HG03457 (cell line): Measurements from ENCODE around the gene KIF5A.
"Not testable (repeated sequence)": the region's sequence is repeated elsewhere in the genome, so short reads cannot be mapped to it uniquely, and the experiment has no call there.

Experiments
- ATAC-seq: cut with Tn5 transposase; IDR thresholded peaks from one replicate; pipeline ENCODE4 v1.9.1; 2021; ENCODE audit warnings: moderate number of reproducible peaks; ENCODE audit not compliant: unreplicated experiment

KIF5A gene

GRCh38 chr12:57581802-57582201 lies 32.0 kb downstream of the KIF5A start:
- no peak for ATAC-seq

- no peak for ATAC-seq
These were observed 32.6 kb downstream of the KIF5A start for GRCh38 chr12:57582440-57582839.

GRCh38 chr12:57583008-57583831 lies 33.4 kb downstream of the KIF5A start:
- peak; percentile 91 for ATAC-seq

DNA sequence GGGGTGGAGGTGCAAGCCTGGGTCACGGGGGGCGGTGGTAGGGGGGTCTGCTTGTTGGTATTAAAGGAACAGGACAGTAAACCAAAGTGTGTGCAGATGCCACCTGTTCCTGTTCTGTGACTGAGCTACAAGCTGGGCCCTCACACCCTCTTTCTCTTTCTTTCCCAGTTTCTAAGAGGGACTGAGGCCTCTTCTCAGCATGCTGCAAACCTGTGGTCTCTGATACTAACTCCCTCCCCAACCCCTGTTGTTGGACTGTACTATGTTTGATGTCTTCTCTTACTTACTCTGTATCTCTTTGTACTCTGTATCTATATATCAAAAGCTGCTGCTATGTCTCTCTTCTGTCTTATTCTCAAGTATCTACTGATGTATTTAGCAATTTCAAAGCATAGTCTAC lies 34.2 kb downstream of the KIF5A start:
- no peak for ATAC-seq

GRCh38 chr12:57584690-57585089 lies 34.8 kb downstream of the KIF5A start:
- no peak for ATAC-seq

DNA sequence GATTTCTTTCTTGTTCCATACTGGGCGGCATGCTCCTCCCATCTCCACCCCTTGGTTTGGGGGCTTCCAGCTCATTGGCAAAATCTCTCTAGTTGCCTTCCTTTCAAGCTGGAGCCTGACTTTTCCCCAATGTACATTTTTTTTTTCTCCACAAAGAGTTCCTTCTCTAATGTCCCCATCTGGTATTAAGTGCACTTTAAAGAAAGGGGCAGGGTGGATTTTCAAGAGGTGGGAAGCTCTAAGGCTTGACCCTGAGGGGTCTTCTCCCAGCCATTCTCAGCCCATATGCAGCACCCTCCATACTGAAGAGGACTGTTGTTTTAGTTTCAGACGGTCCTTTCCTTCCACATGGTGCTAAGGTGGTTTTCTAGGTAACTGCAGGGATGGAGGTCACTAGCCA lies 35.3 kb downstream of the KIF5A start:
- ATAC-seq, result no peak

GRCh38 chr12:57586128-57586527 lies 36.3 kb downstream of the KIF5A start:
- no peak for ATAC-seq

DNA sequence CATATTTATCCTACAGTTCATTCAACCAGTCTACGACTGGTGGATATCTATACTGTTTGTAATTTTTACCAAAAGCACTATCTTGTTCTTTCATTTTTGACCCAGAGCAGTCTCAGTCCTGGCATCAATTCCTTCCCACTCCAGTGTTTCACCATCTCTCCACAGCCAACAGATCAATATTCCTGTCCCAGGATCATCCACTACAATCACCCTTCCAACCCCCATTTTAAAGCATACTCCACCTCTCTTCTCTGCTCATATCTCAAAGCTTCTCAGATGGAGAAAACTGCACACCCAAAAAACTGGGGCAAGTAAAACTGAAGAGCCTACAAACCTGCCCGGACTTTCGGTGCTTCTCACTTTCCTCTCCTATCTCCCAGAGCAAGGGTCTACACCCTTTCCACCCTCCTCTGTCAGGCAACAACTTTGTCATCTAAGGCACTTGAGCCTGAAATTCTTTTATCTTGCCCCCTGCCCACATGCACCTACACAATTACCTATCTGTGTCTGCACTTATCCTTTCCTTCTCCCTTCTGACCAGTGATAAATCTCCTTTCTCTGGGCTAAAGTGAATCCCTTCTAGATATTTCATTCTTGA lies 37.1 kb downstream of the KIF5A start:
- no peak for ATAC-seq

DNA sequence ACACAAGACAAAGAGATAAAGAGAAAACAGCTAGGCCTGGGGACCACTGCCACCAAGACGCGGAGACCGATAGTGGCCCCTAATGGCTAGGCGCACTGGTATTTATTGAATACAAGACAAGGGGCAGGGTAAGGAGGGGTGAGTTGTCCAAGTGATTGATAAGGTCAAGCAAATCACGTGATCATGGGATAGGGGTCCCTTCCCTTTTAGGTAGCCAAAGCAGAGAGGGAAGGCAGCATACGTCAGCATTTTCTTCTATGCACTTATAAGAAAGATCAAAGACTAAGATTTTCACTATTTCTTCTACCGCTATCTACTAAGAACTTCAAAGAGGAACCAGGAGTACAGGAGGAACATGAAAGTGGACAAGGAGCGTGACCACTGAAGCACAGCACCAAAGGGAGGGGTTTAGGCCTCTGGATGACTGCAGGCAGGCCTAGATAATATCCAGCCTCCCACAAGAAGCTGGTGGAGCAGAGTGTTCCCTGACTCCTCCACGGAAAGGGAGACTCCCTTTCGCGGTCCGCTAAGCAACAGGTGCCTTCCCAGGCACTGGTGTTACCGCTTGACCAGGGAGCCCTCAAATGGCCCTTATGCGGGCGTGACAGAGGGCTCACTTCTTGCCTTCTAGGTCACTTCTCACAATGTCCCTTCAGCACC lies 39.2 kb downstream of the KIF5A start:
- ATAC-seq, result not testable (repeated sequence)

- no peak for ATAC-seq
These were observed 40.6 kb downstream of the KIF5A start for GRCh38 chr12:57590479-57590863.

DNA sequence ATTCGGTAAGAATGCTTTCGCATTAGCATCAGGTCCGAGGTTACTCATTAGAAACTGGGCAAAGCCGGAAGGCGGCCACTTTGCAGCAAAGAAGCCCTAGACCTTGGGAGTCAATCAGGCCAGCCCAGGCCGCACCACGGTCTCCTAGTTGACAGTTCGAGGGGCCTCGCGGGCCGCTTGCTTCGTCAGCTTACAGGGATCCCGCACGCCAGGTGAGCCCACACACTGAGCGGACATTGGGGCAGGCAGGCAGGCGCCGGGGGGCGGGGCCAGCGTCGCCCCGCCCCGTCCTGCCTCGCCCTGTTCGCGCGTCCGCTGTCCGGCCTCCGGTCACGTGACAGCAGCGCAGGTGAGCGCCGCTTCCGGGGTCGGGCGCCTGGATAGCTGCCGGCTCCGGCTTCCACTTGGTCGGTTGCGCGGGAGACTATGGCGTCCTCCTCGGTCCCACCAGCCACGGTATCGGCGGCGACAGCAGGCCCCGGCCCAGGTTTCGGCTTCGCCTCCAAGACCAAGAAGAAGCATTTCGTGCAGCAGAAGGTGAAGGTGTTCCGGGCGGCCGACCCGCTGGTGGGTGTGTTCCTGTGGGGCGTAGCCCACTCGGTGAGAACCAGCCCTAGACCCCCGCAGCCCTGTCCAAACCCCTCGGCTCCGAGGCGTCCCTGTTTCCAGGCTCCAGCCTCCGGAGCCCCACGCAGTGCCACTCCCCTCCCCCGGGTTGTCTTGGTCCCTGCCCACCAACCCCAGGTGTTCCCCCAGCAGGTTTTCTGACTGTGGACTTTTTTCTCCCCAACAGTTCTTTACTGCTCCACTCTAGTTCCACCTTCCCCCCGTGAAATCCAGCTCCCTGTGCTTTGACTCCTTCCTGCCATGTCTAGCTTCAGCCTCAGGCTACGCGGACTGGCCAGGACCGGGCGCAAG lies 41.3 kb downstream of the KIF5A start, which contains the start of gene PIP4K2C:
Gene PIP4K2C, plus strand, starts transcription at position 329 of the 918 bp plus-strand sequence. Its CDS starts 98 bp downstream, at position 427.
- peak; percentile 75 for ATAC-seq

DNA sequence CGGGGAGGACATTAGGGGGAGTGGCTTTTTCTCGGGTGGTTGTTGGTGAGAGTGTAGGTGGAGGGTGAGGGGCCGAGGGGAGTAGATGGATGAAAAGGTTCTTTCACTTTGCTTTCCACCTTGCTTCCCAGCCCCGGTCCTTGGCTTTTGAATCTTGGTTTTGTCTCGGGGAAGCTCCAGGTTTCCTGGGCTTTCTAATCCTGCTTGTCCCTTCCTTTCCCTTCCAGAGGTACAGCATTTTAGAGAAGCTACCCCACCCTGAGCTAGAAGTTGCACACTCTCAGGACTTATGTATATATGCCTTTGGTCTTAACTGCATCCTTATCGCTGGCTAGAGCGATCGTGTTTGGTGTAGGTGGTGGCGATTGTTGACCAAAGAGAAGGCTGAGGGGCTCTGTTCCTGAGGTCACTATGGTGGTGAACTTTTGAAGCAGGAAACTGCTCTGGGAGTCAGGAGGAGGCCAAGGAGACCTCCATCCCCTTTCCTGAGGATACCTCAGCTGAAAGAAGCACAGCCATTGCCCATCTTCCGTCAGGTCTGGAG lies 42.0 kb downstream of the KIF5A start:
- ATAC-seq, result no peak

DNA sequence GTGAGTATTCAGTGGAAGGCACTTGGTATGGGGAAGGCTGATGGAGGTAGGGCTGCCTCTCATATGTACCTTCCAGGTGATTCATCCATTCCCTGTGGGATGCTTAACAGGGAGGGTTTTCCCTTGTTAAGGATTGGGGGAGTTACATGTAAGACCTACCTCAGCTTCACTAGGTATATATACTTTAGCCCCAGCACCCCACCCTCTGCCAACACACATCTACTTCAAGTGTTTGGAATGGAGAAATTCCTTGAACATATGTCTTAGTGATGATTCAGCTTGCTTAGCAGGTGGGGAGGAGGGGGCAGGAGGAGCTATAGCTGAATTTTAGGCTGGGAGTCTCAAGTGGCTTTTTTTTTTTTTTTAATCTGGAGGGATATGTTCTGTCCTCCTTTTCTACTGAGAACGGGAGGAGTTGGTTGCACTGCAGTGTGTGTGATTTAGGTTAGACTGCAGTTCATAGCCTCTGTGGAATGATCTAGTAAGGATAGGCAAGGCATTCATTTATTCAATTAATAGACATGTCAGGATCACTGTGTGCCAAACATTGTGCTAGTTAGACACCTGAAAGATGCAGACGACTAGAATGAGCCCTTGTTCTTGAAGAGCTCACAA lies 42.8 kb downstream of the KIF5A start:
- ATAC-seq, result no peak

DNA sequence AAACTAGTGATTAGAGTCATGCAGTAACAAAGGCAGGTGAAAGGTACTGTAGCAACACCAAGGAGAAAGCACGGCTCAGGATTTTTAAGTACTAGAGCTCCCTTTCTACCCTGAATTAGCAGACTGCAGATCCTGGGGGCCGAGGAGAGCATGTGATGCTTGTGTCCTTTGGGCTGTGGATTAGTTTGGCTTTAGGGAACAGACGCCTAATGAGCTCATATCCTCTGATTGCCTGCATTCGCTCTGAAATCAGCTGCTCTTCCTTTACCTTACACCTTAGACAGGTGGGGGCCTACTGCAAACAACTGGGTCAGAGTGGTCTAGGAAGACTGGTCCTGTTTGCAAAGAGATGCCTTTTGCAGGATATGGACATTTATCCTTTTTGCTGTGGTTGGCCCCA lies 43.3 kb downstream of the KIF5A start:
- no peak for ATAC-seq

- no peak for ATAC-seq
These were observed 50.6 kb downstream of the KIF5A start for GRCh38 chr12:57600395-57600794.

DNA sequence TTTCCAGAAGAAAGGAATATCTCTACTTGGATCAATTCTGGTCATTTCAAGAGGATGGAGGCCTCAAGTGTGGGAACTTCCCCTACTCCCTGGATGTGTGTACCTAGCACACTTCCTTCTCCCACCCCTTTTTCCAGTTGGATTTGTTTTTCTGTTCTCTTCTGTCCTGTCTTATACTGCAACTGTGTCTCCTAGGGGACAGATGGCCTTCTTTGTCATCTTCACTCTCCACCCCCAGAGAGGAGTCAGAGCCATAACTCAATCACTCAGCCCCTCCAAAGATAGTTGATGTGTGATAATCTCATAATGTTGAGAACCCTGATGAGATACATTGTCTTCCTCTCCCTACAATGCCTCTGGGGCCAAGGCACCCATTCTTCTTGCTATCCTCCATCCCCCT lies 52.7 kb downstream of the KIF5A start:
- no peak for ATAC-seq

DNA sequence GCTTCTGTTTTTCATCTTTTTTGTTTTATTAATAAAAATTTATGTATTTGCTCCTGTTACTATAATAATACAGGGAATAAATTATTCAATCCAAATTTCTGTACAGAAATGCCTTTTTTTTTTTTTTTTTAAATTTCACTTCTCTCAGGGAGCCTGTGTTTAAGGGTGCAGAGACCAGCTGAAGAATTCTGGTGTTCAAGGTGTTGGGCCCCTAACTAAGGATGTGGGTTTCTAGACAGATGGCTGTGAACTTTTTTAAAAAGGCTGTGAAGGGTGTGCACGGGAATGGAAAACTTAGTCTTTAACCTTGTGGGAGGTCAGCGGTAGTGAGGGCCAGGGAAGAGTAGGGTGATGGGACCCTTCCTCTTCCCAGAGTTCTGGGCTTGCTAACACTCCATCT lies 53.5 kb downstream of the KIF5A start:
- no peak for ATAC-seq

DNA sequence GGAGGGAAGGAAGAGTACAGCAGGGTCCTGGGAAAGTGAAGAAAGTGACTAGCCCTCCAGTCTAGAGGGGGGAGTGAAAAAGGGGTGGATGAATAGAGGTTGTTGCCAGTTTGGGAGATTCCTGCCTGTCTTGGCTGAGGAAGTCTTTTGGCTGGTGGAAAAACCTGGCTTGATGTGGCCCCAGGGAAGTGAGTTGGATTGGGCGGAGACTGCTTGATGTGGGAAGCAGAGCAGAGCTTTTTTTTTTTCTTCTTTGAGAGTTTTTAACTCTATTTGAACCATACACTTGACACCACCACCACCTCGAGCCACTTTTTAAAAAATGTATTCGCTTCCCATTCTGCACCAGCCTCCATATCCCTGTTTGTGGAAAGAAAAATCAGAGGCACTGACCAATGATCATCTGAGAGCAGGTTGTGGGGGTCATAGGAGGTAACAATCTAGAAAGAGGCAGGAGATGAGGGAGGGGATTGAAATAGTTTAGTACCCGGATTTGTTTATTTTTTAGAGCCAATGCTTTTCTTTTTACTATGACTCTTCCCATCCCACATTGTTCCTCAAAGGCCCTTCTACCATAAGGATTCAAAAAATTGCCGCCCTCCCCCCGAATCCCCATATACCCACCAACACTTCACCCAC lies 54.1 kb downstream of the KIF5A start:
- ATAC-seq, result no peak

DNA sequence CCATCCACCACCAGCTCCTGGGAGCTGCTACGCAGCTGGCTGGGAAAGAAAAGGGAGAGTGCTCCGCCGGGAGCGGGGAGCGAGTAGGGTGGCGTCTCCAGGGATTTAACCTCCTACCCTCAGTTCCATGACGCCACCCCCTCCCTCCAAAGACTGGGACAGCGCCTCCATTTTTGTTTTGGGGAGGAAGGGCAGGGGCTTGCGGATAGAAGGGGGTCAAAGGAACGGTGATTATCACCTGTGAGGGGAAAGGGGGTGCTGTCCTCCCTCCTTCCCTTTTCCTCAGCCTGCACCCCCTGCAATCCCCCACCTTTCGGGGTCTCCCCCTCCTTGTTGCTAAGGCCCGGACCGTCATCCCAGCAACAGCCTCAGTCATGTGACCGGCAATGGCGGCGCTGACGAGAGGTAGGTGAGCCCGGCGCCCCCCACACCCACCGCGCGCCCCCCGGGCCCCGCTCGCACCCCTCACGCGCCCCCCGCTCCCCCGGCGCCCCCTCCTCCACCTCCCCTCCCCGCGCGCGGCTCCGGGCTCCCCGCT lies 54.7 kb downstream of the KIF5A start, which contains the start of gene DTX3:
Gene DTX3, plus strand, starts transcription at position 371 of the 538 bp plus-strand sequence. CDS start 1,694 bp downstream, outside the sequence.
- ATAC-seq, result no peak
